DMS53 treated with DMSO at 0.1 percent for 48 hours (cell line): Measurements from ENCODE around the gene BOK.

ENCODE experiments used
- DNase-seq: peaks from one replicate; lab custom pipeline; 2025; ENCODE audit not compliant: unreplicated experiment; lab: John Stamatoyannopoulos, UW

Gene BOK

GRCh38 chr2:241618829-241619228 is 60.3 kb downstream of the BOK start:
- DNase-seq, result no peak

- DNase-seq, result no peak
Measured at GRCh38 chr2:241619597-241620418, 61.3 kb downstream of the BOK start.

- no peak for DNase-seq
Measured at GRCh38 chr2:241620419-241620769, 61.8 kb downstream of the BOK start.
